Parathyroid adenoma (tissue), 2 donors: Measurements from ENCODE around the gene CGB3.

Source experiments
- H2AFZ ChIP-seq: fragments of 300-600 bp; sonication (generic); one replicate; pipeline ENCODE4 v1.7.0; 2017; ENCODE audit warnings: antibody characterized with exemption, mild to moderate bottlenecking
- H3K27ac ChIP-seq: fragments of 300-600 bp; sonication (generic); one replicate; pipeline ENCODE4 v1.7.0; 2017
- H3K27me3 ChIP-seq: fragments of 300-600 bp; sonication (generic); one replicate; pipeline ENCODE4 v1.7.0; 2017; ENCODE audit warnings: low read length; ENCODE audit not compliant: control insufficient read depth, insufficient read depth
- H3K36me3 ChIP-seq: fragments of 300-600 bp; sonication (generic); one replicate; pipeline ENCODE4 v1.7.0; 2017; ENCODE audit warnings: low read length; ENCODE audit not compliant: control insufficient read depth, insufficient read depth
- H3K4me1 ChIP-seq: fragments of 300-600 bp; sonication (generic); one replicate; pipeline ENCODE4 v1.7.0; 2017; ENCODE audit warnings: control low read depth
- H3K4me2 ChIP-seq: fragments of 300-600 bp; sonication (generic); one replicate; pipeline ENCODE4 v1.7.0; 2017; ENCODE audit warnings: low read length
- H3K4me3 ChIP-seq: fragments of 300-600 bp; sonication (generic); one replicate; pipeline ENCODE4 v1.7.0; 2017; ENCODE audit warnings: low read depth, low read length
- H3K79me2 ChIP-seq: fragments of 300-600 bp; sonication (generic); one replicate; pipeline ENCODE4 v1.7.0; 2017; ENCODE audit warnings: control low read depth
- H3K9ac ChIP-seq: fragments of 300-600 bp; sonication (generic); one replicate; pipeline ENCODE4 v1.7.0; 2017; ENCODE audit warnings: mild to moderate bottlenecking
- H3K9me3 ChIP-seq: fragments of 300-600 bp; sonication (generic); one replicate; pipeline ENCODE4 v1.7.0; 2017; ENCODE audit warnings: low read length; ENCODE audit not compliant: control insufficient read depth
- CTCF ChIP-seq: fragments of 300-600 bp; sonication (generic); IDR thresholded peaks from one replicate; pipeline ENCODE4 v1.7.0; 2017; ENCODE audit warnings: antibody characterized with exemption, mild to moderate bottlenecking
- donor health status: primary hyperparathyroidism.

CGB3 gene

GRCh38 chr19:49004964-49005614 lies 19.0 kb downstream of the CGB3 start:
- Histone ChIP-seq H3K36me3 (no peaks in the 10 kb centered on the region), H3K27ac (no peak overlapping the region), H3K9ac (no peak overlapping the region), H3K9me3 (no peaks in the 10 kb centered on the region), H3K4me3 (no peak overlapping the region), H3K79me2 (no peaks in the 10 kb centered on the region), H3K4me2 (no peak overlapping the region), H3K27me3 (no peaks in the 10 kb centered on the region), H2AFZ (no peak overlapping the region), H3K4me1 (no peaks in the 10 kb centered on the region)
- TF ChIP-seq CTCF, result no peak

GRCh38 chr19:49004133-49004532 lies 20.0 kb downstream of the CGB3 start:
- Histone ChIP-seq H3K9me3 (no peaks in the 10 kb centered on the region), H3K4me3 (no peak overlapping the region)
- no peak for TF ChIP-seq CTCF

DNA sequence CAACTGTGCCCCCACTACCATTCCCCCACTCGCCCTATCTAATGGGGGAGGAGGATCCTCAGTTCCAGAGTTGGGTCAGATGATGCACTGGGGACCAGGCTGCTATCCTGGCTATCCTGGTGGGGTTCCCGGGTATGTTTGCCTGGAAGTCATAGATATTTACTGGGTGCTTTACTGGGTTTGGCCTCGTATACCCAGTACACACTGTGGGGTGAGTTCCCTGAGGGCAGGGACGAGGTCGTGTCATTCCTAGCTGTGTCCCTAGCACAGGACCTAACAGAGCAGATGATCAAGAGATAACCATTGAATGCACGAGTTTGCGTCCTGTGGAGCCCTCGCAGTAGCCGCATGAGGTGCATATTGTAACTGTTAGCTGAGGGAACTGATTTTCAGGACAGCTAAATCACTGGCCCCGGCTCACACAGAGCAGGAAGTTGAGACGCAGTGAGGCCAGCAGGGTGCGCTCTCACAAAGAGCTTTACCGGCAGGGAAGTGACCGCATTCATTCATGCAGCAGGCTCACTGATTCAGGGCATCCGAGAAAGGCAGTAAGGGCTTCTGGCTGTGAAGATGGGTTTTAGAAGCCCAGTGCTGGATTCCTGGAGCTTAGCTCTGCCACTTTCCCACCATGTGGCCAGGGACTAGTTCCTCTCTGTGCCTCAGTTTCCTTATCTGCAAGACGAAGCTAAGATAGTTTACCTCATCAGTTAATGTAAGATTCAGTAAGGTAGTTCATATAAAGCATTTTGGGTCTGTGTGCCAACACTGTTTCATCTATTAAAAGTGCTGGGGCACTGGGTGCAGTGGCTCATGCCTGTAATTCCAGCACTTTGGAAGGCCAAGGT lies 24.4 kb downstream of the CGB3 start:
- H3K9ac ChIP-seq, result no peak overlapping the region
- no peak overlapping the region for H3K4me3 ChIP-seq
- no peak overlapping the region for H2AFZ ChIP-seq
- peak; percentile 48 for TF ChIP-seq CTCF
- H3K27ac ChIP-seq, result no peak overlapping the region
- H3K9me3 ChIP-seq, result no peaks in the 10 kb centered on the region
- no peaks in the 10 kb centered on the region for H3K27me3 ChIP-seq
- H3K79me2 ChIP-seq, result peaks cover 6% of the 10 kb centered on the region
- no peaks in the 10 kb centered on the region for H3K36me3 ChIP-seq
- no peak overlapping the region for H3K4me2 ChIP-seq
- H3K4me1 ChIP-seq, result no peaks in the 10 kb centered on the region

More at GRCh38 chr19:49004133-49004532, 20.0 kb downstream of the CGB3 start:
- Histone ChIP-seq H3K4me2 (no peak overlapping the region), H3K36me3 (no peaks in the 10 kb centered on the region), H3K27ac (no peak overlapping the region), H2AFZ (no peak overlapping the region), H3K4me1 (no peaks in the 10 kb centered on the region), H3K27me3 (no peaks in the 10 kb centered on the region), H3K79me2 (no peaks in the 10 kb centered on the region), H3K9ac (no peak overlapping the region)

GRCh38 chr19:48997972-48998371 lies 26.2 kb downstream of the CGB3 start:
- Histone ChIP-seq H3K9ac (no peak overlapping the region), H2AFZ (no peak overlapping the region), H3K4me3 (no peak overlapping the region), H3K9me3 (no peaks in the 10 kb centered on the region), H3K36me3 (no peaks in the 10 kb centered on the region), H3K4me1 (no peaks in the 10 kb centered on the region), H3K79me2 (peaks cover 11% of the 10 kb centered on the region), H3K4me2 (no peak overlapping the region), H3K27me3 (no peaks in the 10 kb centered on the region), H3K27ac (no peak overlapping the region)
- peak; percentile 9 for TF ChIP-seq CTCF
